Measurements from ENCODE around the gene KRT80. TPM values are rescaled to one million over a fixed set of nuclear protein-coding genes. Genes with fewer than 3 reads are reported as not detected.

Gene KRT80
- total and polyA plus RNA-seq, 8 donors = 4.8 to 18.3 (median 8.6) TPM

DNA sequence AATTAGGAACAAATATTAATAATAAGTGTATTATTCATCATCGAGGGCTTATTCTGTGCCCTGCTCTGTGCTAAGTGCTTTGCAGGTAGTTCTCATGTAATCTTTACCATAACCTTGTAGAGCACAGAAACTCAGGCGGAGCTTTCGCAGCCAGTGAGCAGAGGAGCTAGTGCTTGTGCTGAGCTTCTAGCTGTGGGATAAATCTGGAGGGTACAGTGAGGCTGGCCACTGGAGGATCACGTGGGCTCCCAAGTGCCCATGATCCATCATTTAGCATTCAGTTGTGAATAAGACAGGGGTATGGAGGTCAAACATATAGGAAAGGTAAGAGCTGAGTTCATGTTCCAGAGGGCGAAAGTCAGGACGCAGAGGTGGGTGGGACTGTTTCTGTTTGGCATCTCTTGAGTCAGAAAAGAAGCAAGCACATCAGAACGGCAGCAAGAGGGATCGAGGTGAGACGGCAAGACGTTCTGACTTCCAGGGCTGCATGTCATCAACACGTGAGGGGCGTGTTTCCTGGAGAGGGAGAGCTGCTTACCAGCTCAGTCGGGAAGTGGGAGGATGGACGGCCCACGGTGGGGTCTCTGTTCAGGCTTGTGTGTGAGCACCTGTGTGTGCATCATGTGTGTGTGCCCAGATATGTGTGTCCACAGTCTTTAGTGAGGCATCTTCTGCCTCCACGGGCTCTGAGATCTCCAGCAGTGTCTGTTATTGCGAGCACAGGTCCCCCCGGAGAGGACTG lies 16.8 kb upstream of the KRT80 start:
- TF ChIP-seq, protein P1, sequence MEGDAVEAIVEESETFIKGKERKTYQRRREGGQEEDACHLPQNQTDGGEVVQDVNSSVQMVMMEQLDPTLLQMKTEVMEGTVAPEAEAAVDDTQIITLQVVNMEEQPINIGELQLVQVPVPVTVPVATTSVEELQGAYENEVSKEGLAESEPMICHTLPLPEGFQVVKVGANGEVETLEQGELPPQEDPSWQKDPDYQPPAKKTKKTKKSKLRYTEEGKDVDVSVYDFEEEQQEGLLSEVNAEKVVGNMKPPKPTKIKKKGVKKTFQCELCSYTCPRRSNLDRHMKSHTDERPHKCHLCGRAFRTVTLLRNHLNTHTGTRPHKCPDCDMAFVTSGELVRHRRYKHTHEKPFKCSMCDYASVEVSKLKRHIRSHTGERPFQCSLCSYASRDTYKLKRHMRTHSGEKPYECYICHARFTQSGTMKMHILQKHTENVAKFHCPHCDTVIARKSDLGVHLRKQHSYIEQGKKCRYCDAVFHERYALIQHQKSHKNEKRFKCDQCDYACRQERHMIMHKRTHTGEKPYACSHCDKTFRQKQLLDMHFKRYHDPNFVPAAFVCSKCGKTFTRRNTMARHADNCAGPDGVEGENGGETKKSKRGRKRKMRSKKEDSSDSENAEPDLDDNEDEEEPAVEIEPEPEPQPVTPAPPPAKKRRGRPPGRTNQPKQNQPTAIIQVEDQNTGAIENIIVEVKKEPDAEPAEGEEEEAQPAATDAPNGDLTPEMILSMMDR (IDR thresholded peaks at IDR 0.05) = no peak
- ATAC-seq (no peak), DNase-seq (peak in 3 of 6 donors; percentile 46 to 54 (median 52)), FAIRE-seq (no peak)
- Histone ChIP-seq H3K4me3 (no peak overlapping the region), H3K9me3 (no peaks in the 10 kb centered on the region), H3K27me3 (no peaks in the 10 kb centered on the region), H3K4me1 (peaks cover 7 to 19% (median 15%) of the 10 kb centered on the region in 3 donors), H3K36me3 (no peaks in the 10 kb centered on the region), H3K27ac (peak overlapping the region; percentile 88 to 93 (median 91))
- intact Hi-C loops (cut with DNase I) = no loop called here
- WGBS, 2 donors = 76% methylated on average over 18 of the region's 18 CpGs

GRCh38 chr12:52207895-52208294 lies 16.1 kb upstream of the KRT80 start:
- Histone ChIP-seq H3K4me3 (no peak overlapping the region), H3K27ac (peak overlapping the region; percentile 88 to 93 (median 91)), H3K36me3 (no peaks in the 10 kb centered on the region), H3K4me1 (peaks cover 14 to 20% (median 14%) of the 10 kb centered on the region in 3 donors), H3K27me3 (no peaks in the 10 kb centered on the region), H3K9me3 (no peaks in the 10 kb centered on the region)
- FAIRE-seq (no peak), ATAC-seq (peak; percentile 90 to 94 (median 92)), DNase-seq (peak; percentile 85 to 98 (median 97))
- TF ChIP-seq, protein P1 (IDR thresholded peaks at IDR 0.05) = no peak
- intact Hi-C loops (cut with DNase I) = no loop called here
- WGBS, 2 donors = 7 to 8% methylated on average over 10 of the region's 10 CpGs

GRCh38 chr12:52207106-52207505 lies 15.3 kb upstream of the KRT80 start:
- TF ChIP-seq, protein P1 (IDR thresholded peaks at IDR 0.05) = no peak
- no peaks in the 10 kb centered on the region for H3K9me3 ChIP-seq
- H3K36me3 ChIP-seq = no peaks in the 10 kb centered on the region
- ATAC-seq (no peak), FAIRE-seq (no peak), DNase-seq (peak in 3 of 6 donors; percentile 44 to 50 (median 49))
- 86 to 94% methylated on average over 2 of the region's 2 CpGs for WGBS, 2 donors
- intact Hi-C loops (cut with DNase I) = no loop called here
- H3K27ac ChIP-seq = peak overlapping the region; percentile 88 to 93 (median 91)
- no peak overlapping the region for H3K4me3 ChIP-seq
- H3K4me1 ChIP-seq = peaks cover 14 to 20% (median 14%) of the 10 kb centered on the region in 3 donors
- no peaks in the 10 kb centered on the region for H3K27me3 ChIP-seq

GRCh38 chr12:52206304-52207040 lies 14.7 kb upstream of the KRT80 start:
- H3K4me3 ChIP-seq = no peak overlapping the region
- peaks cover 14 to 20% (median 14%) of the 10 kb centered on the region in 3 donors for H3K4me1 ChIP-seq
- TF ChIP-seq, protein P1 (IDR thresholded peaks at IDR 0.05) = no peak
- peak overlapping the region; percentile 88 to 93 (median 91) for H3K27ac ChIP-seq
- no peaks in the 10 kb centered on the region for H3K36me3 ChIP-seq
- no peaks in the 10 kb centered on the region for H3K27me3 ChIP-seq
- DNase-seq = peak in 2 of 6 donors; percentile 41 to 50
- WGBS, 2 donors = 91 to 93% methylated on average over 9 of the region's 9 CpGs
- intact Hi-C loops (cut with DNase I) = no loop called here
- FAIRE-seq = no peak
- no peaks in the 10 kb centered on the region for H3K9me3 ChIP-seq
- no peak for ATAC-seq

Data from pancreas (tissue), 10 donors.